B cell (primary cell): Measurements from ENCODE around the gene DCBLD1. TPM values are rescaled to one million over a fixed set of nuclear protein-coding genes. Genes with fewer than 3 reads are reported as not detected.

Experiments
- ATAC-seq: fragments of 200-7000 bp; cut with Tn5 transposase; one replicate; pipeline ENCODE4 v1.10.0; 2021; ENCODE audit warnings: low read depth, mild to moderate bottlenecking, moderate number of reproducible peaks, moderate library complexity
- CTCF ChIA-PET: fragments of 350-600 bp; sonication (Branson Sonifier 250); formaldehyde crosslinking; loops from one replicate; lab custom pipeline; 2021; ENCODE audit warnings: antibody characterized with exemption, inconsistent platforms; lab: Charles Lee
- POLR2A ChIA-PET: fragments of 350-600 bp; sonication (Branson Sonifier 250); formaldehyde crosslinking; loops from one replicate; lab custom pipeline; 2021; ENCODE audit warnings: antibody characterized with exemption; lab: Charles Lee
- DNase-seq: peaks from one replicate; pipeline ENCODE4 v3.0.0; 2013
- H2AFZ ChIP-seq: 2 replicates; pipeline ENCODE4 v1.6.1; 2012; ENCODE audit warnings: mild to moderate bottlenecking, low read depth, low read length; ENCODE audit not compliant: insufficient read depth, poor library complexity, severe bottlenecking
- H3K27ac ChIP-seq, 2 donors: 1 replicate in 1 of 2; 2 replicates in 1 of 2; pipeline ENCODE4 v1.5.1; 2012 to 2013; ENCODE audit warnings: low read length in 2 of 2, mild to moderate bottlenecking in 2 of 2, moderate library complexity in 1 of 2
- H3K27me3 ChIP-seq, 4 experiments: fragments of 200-600 bp in 1 of 4; sonication (generic) in 1 of 4; replicated peaks in 1 of 4; 1 replicate in 2 of 4; 2 replicates in 2 of 4; pipeline versions ENCODE4 v1.6.1 to v1.7.0; 2013 to 2016; ENCODE audit warnings: low read length in 3 of 4, mild to moderate bottlenecking in 2 of 4, mixed read lengths in 1 of 4, moderate library complexity in 1 of 4; ENCODE audit not compliant: insufficient read depth in 4 of 4, control insufficient read depth in 3 of 4; ENCODE audit errors: control extremely low read depth in 1 of 4
- H3K36me3 ChIP-seq, 2 experiments: replicated peaks in 1 of 2; 1 replicate in 1 of 2; 2 replicates in 1 of 2; pipeline versions ENCODE4 v1.6.1 to v1.7.1; 2013; ENCODE audit warnings: low read length in 1 of 2; ENCODE audit not compliant: insufficient read depth in 2 of 2, control insufficient read depth in 1 of 2; ENCODE audit errors: control extremely low read depth in 1 of 2, extremely low read depth in 1 of 2
- H3K4me1 ChIP-seq, 2 donors: fragments of 200-600 bp in 1 of 2; sonication (generic) in 1 of 2; 1 replicate in 1 of 2; 2 replicates in 1 of 2; pipeline versions ENCODE4 v1.5.1 to v1.6.1; 2013 to 2017; ENCODE audit warnings: low read length in 2 of 2; ENCODE audit not compliant: control insufficient read depth in 2 of 2, insufficient read depth in 2 of 2
- H3K4me2 ChIP-seq: replicated peaks from 2 replicates; pipeline ENCODE3; 2012; ENCODE audit warnings: mild to moderate bottlenecking, low read depth, low read length; ENCODE audit not compliant: poor library complexity, severe bottlenecking
- H3K4me3 ChIP-seq, 5 experiments: fragments of 200-600 bp in 1 of 5; sonication (generic) in 1 of 5; 1 replicate in 3 of 5; 2 replicates in 2 of 5; pipeline versions ENCODE4 v1.5.1 to v1.7.0; 2011 to 2016; ENCODE audit warnings: low read length in 4 of 5, mild to moderate bottlenecking in 4 of 5, low read depth in 2 of 5, control low read depth in 1 of 5, moderate library complexity in 1 of 5; ENCODE audit not compliant: insufficient read depth in 1 of 5; ENCODE audit errors: control extremely low read depth in 1 of 5, extremely low read depth in 1 of 5
- H3K79me2 ChIP-seq: fragments of 200-600 bp; sonication (generic); one replicate; pipeline ENCODE4 v1.6.0; 2016; ENCODE audit warnings: low read length; ENCODE audit not compliant: control insufficient read depth, insufficient read depth
- H3K9ac ChIP-seq: fragments of 200-600 bp; sonication (generic); 2 replicates; pipeline ENCODE4 v1.6.1; 2017; ENCODE audit warnings: mild to moderate bottlenecking, low read length, moderate library complexity
- H3K9me3 ChIP-seq, 3 donors: one replicate each; pipeline versions ENCODE4 v1.6.1 to v1.7.1; 2013; ENCODE audit warnings: low read length in 2 of 3; ENCODE audit not compliant: control insufficient read depth in 2 of 3, insufficient read depth in 1 of 3; ENCODE audit errors: control extremely low read depth in 1 of 3
- H4K20me1 ChIP-seq: 2 replicates; pipeline ENCODE4 v1.6.0; 2012; ENCODE audit warnings: mild to moderate bottlenecking, low read length; ENCODE audit not compliant: insufficient read depth, control insufficient read depth, poor library complexity, severe bottlenecking
- H3K27ac Mint-ChIP-seq: one replicate; pipeline ENCODE4 v1.8.0; 2021; ENCODE audit warnings: mixed read lengths
- H3K27me3 Mint-ChIP-seq: one replicate; pipeline ENCODE4 v1.8.0; 2021; ENCODE audit warnings: mixed read lengths
- H3K4me1 Mint-ChIP-seq: one replicate; pipeline ENCODE4 v1.8.0; 2021; ENCODE audit warnings: mixed read lengths
- H3K4me3 Mint-ChIP-seq: one replicate; pipeline ENCODE4 v1.8.0; 2021; ENCODE audit warnings: mixed read lengths
- H3K9me3 Mint-ChIP-seq: one replicate; pipeline ENCODE4 v1.8.0; 2022; ENCODE audit warnings: mixed read lengths; ENCODE audit not compliant: insufficient read depth
- CTCF ChIP-seq: fragments of 200-600 bp; IDR thresholded peaks from one replicate; pipeline ENCODE4 v1.8.0; 2022; ENCODE audit warnings: antibody characterized with exemption, mild to moderate bottlenecking
- EZH2 ChIP-seq: IDR thresholded peaks from 2 replicates; pipeline ENCODE4 v1.6.1; 2012; ENCODE audit warnings: borderline replicate concordance, low read depth, mild to moderate bottlenecking, moderate library complexity, low read length; ENCODE audit not compliant: insufficient read depth, poor library complexity, severe bottlenecking
- WGBS: methylation state at CpG from one replicate; pipeline ENCODE4 v1.1.5; 2013; ENCODE audit warnings: missing lambda C conversion rate; ENCODE audit not compliant: insufficient coverage; 5-methylcytosine and 5-hydroxymethylcytosine counted together
- intact Hi-C: fragments of 100-400 bp; cut with micrococcal nuclease; formaldehyde crosslinking; loops from one replicate; pipeline ENCODE4 v1.10.0; 2022
- polyA plus RNA-seq: library from polyadenylated mRNA; depleted of rRNA; stranded (reverse); fragments of >200 nt; gene quantifications from 2 replicates; pipeline ENCODE4 v1.2.3, GENCODE V29; 2012
- total RNA-seq, 2 donors: library from RNA; stranded (reverse); fragments of 120-200 nt in 1 of 2; gene quantifications; 1 replicate in 1 of 2; 2 replicates in 1 of 2; pipeline versions ENCODE4 v1.2.3 to v1.2.4, GENCODE V29; 2013 to 2022

The DCBLD1 gene
- total and polyA plus RNA-seq, 2 donors (not counting 1 experiment from before 2014, with no cell fraction given), result 0.21 to 0.37 TPM

- DNase-seq, result no peak
- no peak overlapping the region for H2AFZ ChIP-seq
- CTCF ChIA-PET, result no interaction called here
Measured at GRCh38 chr6:117540670-117541069, 58.2 kb downstream of the DCBLD1 start.

GRCh38 chr6:117542493-117542892 is 60.0 kb downstream of the DCBLD1 start:
- no peaks in the 10 kb centered on the region for H3K79me2 ChIP-seq
- H3K4me1 ChIP-seq, result peaks cover 2 to 5% of the 10 kb centered on the region in 2 donors
- no peak for ATAC-seq
- H3K27me3 ChIP-seq, result peaks cover 0 to 9% (median 0%) of the 10 kb centered on the region in 4 experiments
- ChIA-PET POLR2A (no interaction called here), CTCF (no interaction called here)
- H3K9me3 Mint-ChIP-seq, result no peaks in the 10 kb centered on the region
- H2AFZ ChIP-seq, result no peak overlapping the region
- H3K4me3 ChIP-seq, result no peak overlapping the region
- no peak overlapping the region for H3K27ac Mint-ChIP-seq
- no peak overlapping the region for H3K4me2 ChIP-seq
- intact Hi-C loops, result no loop called here
- no peak for DNase-seq
- 100% methylated on average over 2 of the region's 3 CpGs for WGBS
- H3K9me3 ChIP-seq, result peaks cover 0 to under 1% (median 0%) of the 10 kb centered on the region in 3 donors
- H3K9ac ChIP-seq, result no peak overlapping the region
- H3K4me1 Mint-ChIP-seq, result peaks cover 3% of the 10 kb centered on the region
- H3K27ac ChIP-seq, result no peak overlapping the region
- H3K27me3 Mint-ChIP-seq, result peaks cover 24% of the 10 kb centered on the region
- no peak overlapping the region for H3K4me3 Mint-ChIP-seq
- H4K20me1 ChIP-seq, result no peaks in the 10 kb centered on the region
- H3K36me3 ChIP-seq, result no peaks in the 10 kb centered on the region
- TF ChIP-seq EZH2 (no peak), CTCF (no peak)

More at GRCh38 chr6:117540670-117541069, 58.2 kb downstream of the DCBLD1 start:
- Histone ChIP-seq H3K9ac (no peak overlapping the region), H3K4me3 (no peak overlapping the region), H3K27me3 (peaks cover 0 to 4% (median 0%) of the 10 kb centered on the region in 4 experiments), H3K4me1 (no peaks in the 10 kb centered on the region), H3K27ac (no peak overlapping the region), H3K9me3 (no peaks in the 10 kb centered on the region), H3K79me2 (no peaks in the 10 kb centered on the region), H3K36me3 (no peaks in the 10 kb centered on the region), H4K20me1 (no peaks in the 10 kb centered on the region), H3K4me2 (no peak overlapping the region)
- WGBS, result 100% methylated on average over 2 of the region's 8 CpGs
- intact Hi-C loops, result no loop called here
- peaks cover 21% of the 10 kb centered on the region for H3K27me3 Mint-ChIP-seq
- ATAC-seq, result no peak
- POLR2A ChIA-PET, result no interaction called here
- no peak overlapping the region for H3K27ac Mint-ChIP-seq
- no peaks in the 10 kb centered on the region for H3K4me1 Mint-ChIP-seq
- H3K4me3 Mint-ChIP-seq, result no peak overlapping the region
- TF ChIP-seq CTCF (no peak), EZH2 (no peak)
- no peaks in the 10 kb centered on the region for H3K9me3 Mint-ChIP-seq
